Measurements from ENCODE around the gene ELOVL5.

- TF ChIP-seq GATA3 (IDR thresholded peaks at IDR 0.05; ENCODE audit: low read depth, low read length) (no peak), GATA2 (IDR thresholded peaks at IDR 0.05; ENCODE audit: low read depth, low read length) (no peak)
These were observed 22.3 kb downstream of the ELOVL5 start for GRCh38 chr6:53326372-53327016.

All from SH-SY5Y (cell line).